IPS DF 4.7 (cell line): ENCODE measurements around the gene SNED1.

ENCODE experiments used
- DNase-seq: peaks from one replicate; pipeline ENCODE4 v3.0.0-alpha.2; 2013; ENCODE audit warnings: low spot score; ENCODE audit errors: extremely low read depth

SNED1 gene

GRCh38 chr2:241003830-241004564 lies 5.6 kb downstream of the SNED1 start:
- DNase-seq: no peak

- no peak for DNase-seq
These were observed 7.2 kb downstream of the SNED1 start for GRCh38 chr2:241005569-241005968.

- no peak for DNase-seq
These were observed 8.0 kb downstream of the SNED1 start for GRCh38 chr2:241006412-241006811.

GRCh38 chr2:241007111-241007510 lies 8.7 kb downstream of the SNED1 start:
- no peak for DNase-seq

GRCh38 chr2:241007880-241008710 lies 9.7 kb downstream of the SNED1 start:
- DNase-seq: no peak

- no peak for DNase-seq
These were observed 10.3 kb downstream of the SNED1 start for GRCh38 chr2:241008711-241009121.

GRCh38 chr2:241009191-241009590 lies 10.8 kb downstream of the SNED1 start:
- DNase-seq: no peak

- no peak for DNase-seq
These were observed 11.4 kb downstream of the SNED1 start for GRCh38 chr2:241009601-241010530.

- DNase-seq: no peak
These were observed 12.3 kb downstream of the SNED1 start for GRCh38 chr2:241010531-241011295.

GRCh38 chr2:241011296-241011600 lies 12.8 kb downstream of the SNED1 start:
- no peak for DNase-seq

GRCh38 chr2:241011751-241012510 lies 13.5 kb downstream of the SNED1 start:
- DNase-seq: no peak

- no peak for DNase-seq
These were observed 15.8 kb downstream of the SNED1 start for GRCh38 chr2:241014224-241014623.

- no peak for DNase-seq
These were observed 16.3 kb downstream of the SNED1 start for GRCh38 chr2:241014764-241015163.

- no peak for DNase-seq
These were observed 17.0 kb downstream of the SNED1 start for GRCh38 chr2:241015439-241015838.

- DNase-seq: no peak
These were observed 19.0 kb downstream of the SNED1 start for GRCh38 chr2:241017228-241017940.

- no peak for DNase-seq
These were observed 19.9 kb downstream of the SNED1 start for GRCh38 chr2:241018051-241018891.

GRCh38 chr2:241019441-241020139 lies 21.2 kb downstream of the SNED1 start:
- DNase-seq: no peak

- DNase-seq: no peak
These were observed 21.8 kb downstream of the SNED1 start for GRCh38 chr2:241020201-241020600.
